GM08714 (cell line): ENCODE results near the gene DRD4.

ENCODE experiments used
- H3K4me3 ChIP-seq: fragments of 200-500 bp; sonication (Bioruptor generic); 2 replicates; pipeline ENCODE4 v1.5.1; 2014; ENCODE audit warnings: mild to moderate bottlenecking, low read length, inconsistent platforms
- ZNF274 ChIP-seq: IDR thresholded peaks from 2 replicates; pipeline ENCODE4 v1.6.1; 2012; ENCODE audit warnings: mild to moderate bottlenecking, low read depth, low read length

DRD4 gene

GRCh38 chr11:605286-606129 is 31.6 kb upstream of the DRD4 start:
- no peak overlapping the region for H3K4me3 ChIP-seq
- no peak for TF ChIP-seq ZNF274

GRCh38 chr11:606245-606644 is 30.8 kb upstream of the DRD4 start:
- no peak for TF ChIP-seq ZNF274
- H3K4me3 ChIP-seq = no peak overlapping the region

GRCh38 chr11:607020-607780 is 29.9 kb upstream of the DRD4 start:
- TF ChIP-seq ZNF274 = no peak
- H3K4me3 ChIP-seq = no peak overlapping the region

GRCh38 chr11:607971-608659 is 29.0 kb upstream of the DRD4 start:
- no peak for TF ChIP-seq ZNF274
- no peak overlapping the region for H3K4me3 ChIP-seq

- no peak for TF ChIP-seq ZNF274
- H3K4me3 ChIP-seq = no peak overlapping the region
Observed at GRCh38 chr11:608791-609251, 28.2 kb upstream of the DRD4 start.

- no peak for TF ChIP-seq ZNF274
- no peak overlapping the region for H3K4me3 ChIP-seq
Observed at GRCh38 chr11:609341-609811, 27.7 kb upstream of the DRD4 start.

- no peak for TF ChIP-seq ZNF274
- H3K4me3 ChIP-seq = no peak overlapping the region
Observed at GRCh38 chr11:610146-610801, 26.8 kb upstream of the DRD4 start.

GRCh38 chr11:611001-611996 is 25.8 kb upstream of the DRD4 start:
- no peak for TF ChIP-seq ZNF274
- no peak overlapping the region for H3K4me3 ChIP-seq

- TF ChIP-seq ZNF274 = no peak
- H3K4me3 ChIP-seq = no peak overlapping the region
Observed at GRCh38 chr11:612201-612960, 24.7 kb upstream of the DRD4 start.

GRCh38 chr11:612961-613300 is 24.1 kb upstream of the DRD4 start:
- no peak overlapping the region for H3K4me3 ChIP-seq
- no peak for TF ChIP-seq ZNF274

GRCh38 chr11:613369-613968 is 23.6 kb upstream of the DRD4 start:
- no peak for TF ChIP-seq ZNF274
- H3K4me3 ChIP-seq = peak overlapping the region; percentile 95; the same call in 1 of the 2 replicates
